Skeletal muscle cell (primary cell): ENCODE results near the gene AP2M1.
A peak's percentile ranks its signal among the peaks of the same experiment; 100 is the strongest.

Source experiments
- DNase-seq: peaks from one replicate; pipeline ENCODE4 v3.0.0-alpha.2; 2010; ENCODE audit warnings: low read depth
- H3K4me3 ChIP-seq: 2 replicates; pipeline ENCODE4 v1.5.1; 2011; ENCODE audit warnings: low read depth, mild to moderate bottlenecking, control low read depth, low read length, moderate library complexity

Gene AP2M1

GRCh38 chr3:184176377-184177330 lies 2.0 kb downstream of the AP2M1 start:
- peak; percentile 90 for DNase-seq
- H3K4me3 ChIP-seq = peak overlapping the region; percentile 99

- no peak for DNase-seq
- peak overlapping the region; percentile 99 for H3K4me3 ChIP-seq
Observed at GRCh38 chr3:184177331-184177731, 2.7 kb downstream of the AP2M1 start.

GRCh38 chr3:184177767-184178306 lies 3.2 kb downstream of the AP2M1 start:
- no peak for DNase-seq
- no peak overlapping the region for H3K4me3 ChIP-seq

GRCh38 chr3:184178521-184179138 lies 4.0 kb downstream of the AP2M1 start:
- no peak for DNase-seq
- no peak overlapping the region for H3K4me3 ChIP-seq

GRCh38 chr3:184180165-184180564 lies 5.5 kb downstream of the AP2M1 start:
- H3K4me3 ChIP-seq = no peak overlapping the region
- no peak for DNase-seq

- H3K4me3 ChIP-seq = no peak overlapping the region
- no peak for DNase-seq
Observed at GRCh38 chr3:184181596-184181995, 6.9 kb downstream of the AP2M1 start.

GRCh38 chr3:184183679-184184078 lies 9.0 kb downstream of the AP2M1 start:
- H3K4me3 ChIP-seq = no peak overlapping the region
- DNase-seq = no peak

GRCh38 chr3:184184546-184185230 lies 10.0 kb downstream of the AP2M1 start:
- no peak overlapping the region for H3K4me3 ChIP-seq
- no peak for DNase-seq

GRCh38 chr3:184185461-184186183 lies 11.0 kb downstream of the AP2M1 start:
- DNase-seq = peak; percentile 95
- H3K4me3 ChIP-seq = peak overlapping the region; percentile 87

GRCh38 chr3:184186184-184186901 lies 11.7 kb downstream of the AP2M1 start, which contains the start of gene ABCF3:
Gene ABCF3 (plus strand): TSS chr3:184186199. CDS start chr3:184186208, 9 bp downstream.
- DNase-seq = peak; percentile 20
- H3K4me3 ChIP-seq = peak within 1 kb of the TSS; percentile 87

GRCh38 chr3:184186902-184187207 lies 12.2 kb downstream of the AP2M1 start:
- H3K4me3 ChIP-seq = peak overlapping the region; percentile 87
- DNase-seq = no peak

GRCh38 chr3:184188080-184188479 lies 13.4 kb downstream of the AP2M1 start:
- H3K4me3 ChIP-seq = no peak overlapping the region
- DNase-seq = no peak

- no peak overlapping the region for H3K4me3 ChIP-seq
- no peak for DNase-seq
Observed at GRCh38 chr3:184189421-184189820, 14.8 kb downstream of the AP2M1 start.

- no peak for DNase-seq
- H3K4me3 ChIP-seq = no peak overlapping the region
Observed at GRCh38 chr3:184192889-184193288, 18.2 kb downstream of the AP2M1 start.

- no peak for DNase-seq
- no peak overlapping the region for H3K4me3 ChIP-seq
Observed at GRCh38 chr3:184193991-184194539, 19.4 kb downstream of the AP2M1 start.

- no peak for DNase-seq
- no peak overlapping the region for H3K4me3 ChIP-seq
Observed at GRCh38 chr3:184196536-184196935, 21.9 kb downstream of the AP2M1 start.

GRCh38 chr3:184198509-184198908 lies 23.9 kb downstream of the AP2M1 start:
- H3K4me3 ChIP-seq = no peak overlapping the region

GRCh38 chr3:184200825-184201224 lies 26.2 kb downstream of the AP2M1 start:
- no peak for DNase-seq
- H3K4me3 ChIP-seq = no peak overlapping the region

More at GRCh38 chr3:184198509-184198908, 23.9 kb downstream of the AP2M1 start:
- no peak for DNase-seq
